ENCODE data around the gene USP15. TPM values are rescaled to one million over a fixed set of nuclear protein-coding genes. Genes with fewer than 3 reads are reported as not detected.

USP15 gene
- total and polyA plus RNA-seq, 2 experiments from 2014 or later = 20.6 to 42.4 TPM

DNA sequence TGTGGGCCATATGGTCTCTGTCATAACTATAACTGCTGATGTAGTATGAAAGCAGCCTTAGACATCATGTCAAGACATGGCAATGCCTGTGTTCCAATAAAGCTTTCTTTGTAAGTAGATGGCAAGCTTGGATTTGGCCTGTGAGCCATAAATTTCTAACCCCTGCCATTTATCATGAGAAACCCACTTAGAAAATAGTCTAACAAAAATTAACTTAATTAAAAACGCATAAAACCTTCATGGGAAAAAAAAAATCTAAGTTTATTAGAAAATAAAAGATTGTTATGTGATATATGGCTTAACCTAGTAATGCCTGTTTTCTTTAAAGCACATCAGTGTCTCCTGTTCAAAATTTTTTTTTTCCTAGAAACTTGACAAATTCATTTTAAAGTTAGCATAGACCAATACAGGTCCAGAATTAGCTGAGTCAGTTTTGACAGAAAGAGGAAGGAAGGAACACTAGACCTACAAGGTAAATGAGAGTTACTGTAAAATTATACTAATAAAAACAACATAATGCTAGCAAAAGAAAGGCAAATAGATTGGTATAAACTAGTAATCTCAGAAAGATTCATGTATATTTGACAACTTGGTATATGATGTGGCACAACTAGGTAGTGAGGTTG is 68.2 kb downstream of the USP15 start:
- no peak overlapping the region for H3K27ac ChIP-seq
- no peak for TF ChIP-seq EZH2 (IDR thresholded peaks at IDR 0.05; ENCODE audit: borderline replicate concordance)
- TF ChIP-seq EZH2phosphoT487 (IDR thresholded peaks at IDR 0.05; ENCODE audit: low read depth, severe bottlenecking, unreplicated experiment) = no peak
- TF ChIP-seq, protein P1, sequence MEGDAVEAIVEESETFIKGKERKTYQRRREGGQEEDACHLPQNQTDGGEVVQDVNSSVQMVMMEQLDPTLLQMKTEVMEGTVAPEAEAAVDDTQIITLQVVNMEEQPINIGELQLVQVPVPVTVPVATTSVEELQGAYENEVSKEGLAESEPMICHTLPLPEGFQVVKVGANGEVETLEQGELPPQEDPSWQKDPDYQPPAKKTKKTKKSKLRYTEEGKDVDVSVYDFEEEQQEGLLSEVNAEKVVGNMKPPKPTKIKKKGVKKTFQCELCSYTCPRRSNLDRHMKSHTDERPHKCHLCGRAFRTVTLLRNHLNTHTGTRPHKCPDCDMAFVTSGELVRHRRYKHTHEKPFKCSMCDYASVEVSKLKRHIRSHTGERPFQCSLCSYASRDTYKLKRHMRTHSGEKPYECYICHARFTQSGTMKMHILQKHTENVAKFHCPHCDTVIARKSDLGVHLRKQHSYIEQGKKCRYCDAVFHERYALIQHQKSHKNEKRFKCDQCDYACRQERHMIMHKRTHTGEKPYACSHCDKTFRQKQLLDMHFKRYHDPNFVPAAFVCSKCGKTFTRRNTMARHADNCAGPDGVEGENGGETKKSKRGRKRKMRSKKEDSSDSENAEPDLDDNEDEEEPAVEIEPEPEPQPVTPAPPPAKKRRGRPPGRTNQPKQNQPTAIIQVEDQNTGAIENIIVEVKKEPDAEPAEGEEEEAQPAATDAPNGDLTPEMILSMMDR (IDR thresholded peaks at IDR 0.05; ENCODE audit: poor library complexity) = no peak
- no peaks in the 10 kb centered on the region for H3K4me1 ChIP-seq (ENCODE audit: insufficient read depth)
- 89% methylated on average over 1 of the region's 1 CpG for WGBS (ENCODE audit: low lambda C conversion rate, missing lambda C conversion rate)
- no peaks in the 10 kb centered on the region for H3K9me2 ChIP-seq (replicated peaks; ENCODE audit: insufficient read depth)
- no peaks in the 10 kb centered on the region for H3K79me2 ChIP-seq
- H4K20me1 ChIP-seq (ENCODE audit: insufficient read depth, poor library complexity, severe bottlenecking) = no peaks in the 10 kb centered on the region
- H3K27me3 ChIP-seq = no peaks in the 10 kb centered on the region
- no peak overlapping the region for H3K4me2 ChIP-seq
- H3K9me3 ChIP-seq (ENCODE audit: low read depth) = no peaks in the 10 kb centered on the region
- DNase-seq (ENCODE audit: low spot score) = no peak
- no peaks in the 10 kb centered on the region for H3K36me3 ChIP-seq (replicated peaks; ENCODE audit: insufficient read depth, low read depth)
- H3K4me3 ChIP-seq = no peak overlapping the region
- H2AFZ ChIP-seq = no peak overlapping the region

DNA sequence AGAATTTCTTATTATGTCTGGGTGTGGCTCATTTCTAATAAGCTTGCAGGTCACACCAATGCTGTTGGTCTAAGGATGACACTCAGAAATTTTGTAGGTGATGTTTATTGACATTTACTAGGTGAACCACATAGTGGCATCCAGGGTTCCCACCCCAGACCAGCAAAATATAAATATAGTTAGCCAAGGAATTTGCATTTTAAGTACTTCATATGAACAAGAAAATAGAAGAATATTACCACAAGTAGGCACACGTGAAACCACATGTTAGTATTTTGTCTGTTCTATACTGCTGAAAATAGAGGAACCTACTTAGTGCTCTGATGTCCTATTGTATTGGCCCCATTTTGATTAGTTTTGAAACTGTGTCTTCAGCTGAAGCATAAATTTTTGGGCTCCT is 71.1 kb downstream of the USP15 start:
- H3K27ac ChIP-seq = no peak overlapping the region
- H3K4me1 ChIP-seq (ENCODE audit: insufficient read depth) = no peaks in the 10 kb centered on the region
- H3K9me3 ChIP-seq (ENCODE audit: low read depth) = no peaks in the 10 kb centered on the region
- WGBS (ENCODE audit: low lambda C conversion rate, missing lambda C conversion rate) = 95% methylated on average over 1 of the region's 1 CpG
- H3K4me2 ChIP-seq = no peak overlapping the region
- H3K36me3 ChIP-seq (replicated peaks; ENCODE audit: insufficient read depth, low read depth) = no peaks in the 10 kb centered on the region
- TF ChIP-seq, protein P1 (IDR thresholded peaks at IDR 0.05; ENCODE audit: poor library complexity) = no peak
- TF ChIP-seq EZH2 (IDR thresholded peaks at IDR 0.05; ENCODE audit: borderline replicate concordance) = no peak
- H3K4me3 ChIP-seq = no peak overlapping the region
- no peak overlapping the region for H2AFZ ChIP-seq
- H3K27me3 ChIP-seq = no peaks in the 10 kb centered on the region
- DNase-seq (ENCODE audit: low spot score) = no peak
- H3K9me2 ChIP-seq (replicated peaks; ENCODE audit: insufficient read depth) = no peaks in the 10 kb centered on the region
- H3K79me2 ChIP-seq = no peaks in the 10 kb centered on the region
- no peaks in the 10 kb centered on the region for H4K20me1 ChIP-seq (ENCODE audit: insufficient read depth, poor library complexity, severe bottlenecking)

- no peaks in the 10 kb centered on the region for H4K20me1 ChIP-seq (ENCODE audit: insufficient read depth, poor library complexity, severe bottlenecking)
- no peaks in the 10 kb centered on the region for H3K9me3 ChIP-seq (ENCODE audit: low read depth)
- H3K4me3 ChIP-seq = no peak overlapping the region
- DNase-seq (ENCODE audit: low spot score) = no peak
- H3K27me3 ChIP-seq = no peaks in the 10 kb centered on the region
- 88% methylated on average over 1 of the region's 1 CpG for WGBS (ENCODE audit: low lambda C conversion rate, missing lambda C conversion rate)
- no peaks in the 10 kb centered on the region for H3K9me2 ChIP-seq (replicated peaks; ENCODE audit: insufficient read depth)
- no peak overlapping the region for H3K4me2 ChIP-seq
- H3K36me3 ChIP-seq (replicated peaks; ENCODE audit: insufficient read depth, low read depth) = no peaks in the 10 kb centered on the region
- no peak overlapping the region for H3K27ac ChIP-seq
- TF ChIP-seq EZH2 (IDR thresholded peaks at IDR 0.05; ENCODE audit: borderline replicate concordance) (no peak), EZH2phosphoT487 (IDR thresholded peaks at IDR 0.05; ENCODE audit: low read depth, severe bottlenecking, unreplicated experiment) (no peak)
- TF ChIP-seq, protein P1 (IDR thresholded peaks at IDR 0.05; ENCODE audit: poor library complexity) = no peak
- H3K4me1 ChIP-seq (ENCODE audit: insufficient read depth) = no peaks in the 10 kb centered on the region
- H2AFZ ChIP-seq = no peak overlapping the region
- no peaks in the 10 kb centered on the region for H3K79me2 ChIP-seq
These were observed 72.4 kb downstream of the USP15 start for GRCh38 chr12:62332598-62332997.
